HG03139 (cell line): ENCODE results near the gene ZPLD1.

Experiments used
- ATAC-seq: cut with Tn5 transposase; IDR thresholded peaks from one replicate; pipeline ENCODE4 v1.9.1; 2021; ENCODE audit not compliant: unreplicated experiment

ZPLD1 gene

DNA sequence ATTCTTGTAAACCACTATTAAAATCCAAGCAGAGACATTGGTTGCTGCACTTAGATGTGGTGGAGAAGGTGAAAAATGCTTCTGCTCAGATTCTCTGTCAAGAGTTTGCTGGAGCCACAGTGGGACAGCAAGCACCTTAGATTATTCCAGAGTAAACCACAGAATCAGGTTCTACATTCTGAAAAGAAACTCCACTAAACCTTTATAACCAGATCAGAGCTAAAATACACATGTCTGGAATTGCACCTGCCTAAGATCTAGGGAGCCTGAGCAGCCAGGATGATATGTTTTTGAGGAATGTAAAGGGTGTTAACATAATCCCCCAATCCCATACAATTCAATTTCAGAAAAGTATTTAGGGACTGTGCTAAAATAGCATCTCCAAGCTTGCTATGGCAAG is at the start of gene ZPLD1:
ZPLD1 (plus strand) TSS at position 301 of the 400 bp plus-strand sequence. CDS start 3,473 bp downstream, outside the sequence.
- ATAC-seq, result no peak

DNA sequence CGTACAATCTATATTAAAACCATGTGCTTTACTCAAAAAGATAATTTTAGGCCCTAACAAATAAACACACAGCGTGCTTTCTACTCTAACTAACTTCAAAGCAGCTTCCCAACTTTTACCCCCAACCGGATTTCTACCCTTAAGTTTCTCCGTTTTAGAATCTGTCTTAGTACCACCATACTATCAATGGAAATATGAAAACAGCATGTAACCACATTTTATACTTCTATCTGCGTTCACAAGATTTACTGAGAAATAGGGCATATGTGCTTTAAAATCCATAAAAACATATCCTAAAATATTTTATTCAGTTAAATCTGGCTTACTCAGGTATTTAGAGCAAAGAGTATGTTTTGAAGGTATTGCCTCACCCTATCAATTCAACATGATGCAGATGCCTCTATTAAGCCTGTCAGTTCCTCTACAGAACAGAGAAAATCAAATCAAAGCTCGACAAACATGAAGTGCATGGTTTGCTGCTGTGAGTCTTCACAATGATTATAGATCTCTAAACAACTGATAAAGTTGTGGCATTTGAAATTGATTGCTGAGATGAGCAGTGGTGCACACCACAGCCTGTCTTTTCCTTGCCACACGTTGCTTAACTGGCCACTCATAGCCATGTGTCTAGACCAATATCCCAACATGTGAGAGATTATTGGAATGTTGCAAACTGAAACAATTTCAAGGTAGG is 44.5 kb upstream of the ZPLD1 start:
- no peak for ATAC-seq

DNA sequence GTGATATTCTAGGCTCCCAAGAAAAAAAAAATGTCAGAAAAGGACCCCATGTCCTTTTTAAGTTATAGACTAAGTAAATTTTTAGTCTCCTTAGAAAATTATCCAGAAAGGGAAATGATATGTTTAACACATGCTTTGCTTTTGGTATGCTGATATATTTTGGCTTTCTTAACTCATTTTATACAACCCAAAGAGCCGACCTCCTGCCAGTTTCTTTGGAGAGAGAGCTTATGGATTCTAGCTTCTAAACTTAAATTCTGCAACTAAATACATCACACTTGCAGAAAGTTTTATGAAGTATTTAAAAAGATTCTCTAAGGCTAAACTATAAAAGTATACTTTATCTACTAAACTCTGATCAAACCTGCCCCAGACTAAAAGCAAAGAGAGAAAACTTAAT is 43.9 kb upstream of the ZPLD1 start:
- no peak for ATAC-seq

DNA sequence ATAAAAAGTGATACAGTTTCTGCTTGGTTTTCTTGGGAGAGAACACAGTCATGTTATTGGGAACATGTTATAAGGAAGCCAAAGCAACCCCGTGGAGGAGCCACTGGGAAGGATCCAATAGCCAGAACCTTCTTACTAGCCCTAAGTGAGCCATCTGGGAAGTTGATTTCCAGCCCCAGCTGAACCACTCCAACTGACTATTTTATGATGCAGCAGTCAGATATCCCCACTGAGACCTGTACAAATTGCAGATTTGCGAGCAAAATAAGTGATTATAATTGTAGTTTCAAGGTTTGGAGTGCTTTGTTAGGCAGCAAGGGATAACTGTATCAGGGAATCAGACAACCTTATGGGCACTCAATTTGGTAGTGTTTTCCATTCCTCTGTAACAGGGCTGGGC is 43.3 kb upstream of the ZPLD1 start:
- ATAC-seq, result no peak

DNA sequence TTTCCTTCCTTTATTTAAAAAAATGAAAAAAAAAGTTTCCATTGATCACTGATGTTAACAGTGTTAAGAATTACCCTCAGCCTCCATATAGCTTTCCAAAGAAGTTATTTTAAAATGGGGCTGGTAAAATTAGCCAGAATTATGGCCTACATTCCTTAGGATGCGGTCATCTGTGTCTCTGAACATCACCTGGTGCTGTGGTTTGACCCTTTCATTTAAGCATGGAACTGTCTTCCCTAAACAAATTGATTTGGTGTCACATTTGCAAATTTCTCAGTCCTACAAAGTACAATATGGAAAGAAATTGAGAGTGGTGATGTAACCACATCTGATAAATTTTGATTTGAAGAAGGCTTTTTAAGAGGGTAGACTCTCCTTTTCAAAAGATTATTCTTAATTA is 40.3 kb upstream of the ZPLD1 start:
- ATAC-seq, result no peak

DNA sequence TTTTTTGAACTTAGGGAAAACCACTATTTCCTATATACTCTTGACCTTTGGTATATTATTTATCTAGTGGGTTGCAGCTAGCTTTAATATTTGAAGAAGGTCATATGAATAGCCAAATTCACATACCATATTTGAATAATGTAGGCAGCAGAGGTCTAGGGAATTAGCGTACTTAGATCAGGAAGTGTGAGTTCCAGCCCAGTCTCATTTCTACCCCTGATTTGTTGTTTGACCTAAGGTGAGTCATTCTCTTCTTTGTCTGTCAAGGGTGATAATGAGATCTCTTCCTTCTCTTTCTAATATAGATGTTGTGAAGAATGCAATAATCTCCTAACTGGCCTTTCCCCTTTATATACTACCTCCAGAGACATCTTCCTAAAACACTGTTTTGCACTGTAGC is 36.6 kb upstream of the ZPLD1 start:
- no peak for ATAC-seq

DNA sequence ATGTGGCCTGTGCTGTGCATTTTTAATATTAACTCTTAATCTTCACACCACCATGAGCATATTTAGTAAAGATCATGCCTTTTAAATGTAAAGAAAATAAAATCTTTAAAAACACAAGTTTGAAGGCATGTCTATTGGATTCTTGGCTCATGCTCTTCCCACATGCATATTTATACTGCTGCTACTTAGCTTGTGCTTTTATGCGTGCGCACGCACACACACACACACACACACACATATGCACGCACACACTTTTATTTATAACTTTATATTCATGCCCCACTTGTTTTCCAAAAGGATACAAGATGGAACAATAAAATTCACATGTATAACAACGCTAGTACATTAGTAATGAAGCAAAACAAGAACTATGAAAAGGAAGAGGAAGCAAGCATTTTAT is 36.1 kb upstream of the ZPLD1 start:
- no peak for ATAC-seq

DNA sequence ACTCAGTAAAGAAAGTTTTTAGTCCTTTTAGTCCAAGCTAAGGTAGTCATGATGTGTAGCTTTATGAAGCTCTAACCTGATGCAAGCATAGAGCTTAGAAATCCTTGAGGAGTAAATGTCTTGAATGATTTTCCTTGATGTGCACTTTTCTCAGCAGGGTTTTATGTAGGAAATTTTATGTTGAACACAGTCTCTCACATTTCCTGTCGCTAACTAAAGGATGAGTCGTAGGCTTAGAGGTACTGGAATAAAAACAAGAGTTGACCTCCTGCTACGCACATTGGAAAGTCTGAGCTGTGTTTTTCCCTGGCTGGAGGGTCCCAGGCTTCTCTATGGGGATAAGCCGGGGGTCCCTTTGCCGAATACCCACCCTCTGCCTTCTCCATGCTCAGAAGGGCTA is 34.7 kb upstream of the ZPLD1 start:
- no peak for ATAC-seq

DNA sequence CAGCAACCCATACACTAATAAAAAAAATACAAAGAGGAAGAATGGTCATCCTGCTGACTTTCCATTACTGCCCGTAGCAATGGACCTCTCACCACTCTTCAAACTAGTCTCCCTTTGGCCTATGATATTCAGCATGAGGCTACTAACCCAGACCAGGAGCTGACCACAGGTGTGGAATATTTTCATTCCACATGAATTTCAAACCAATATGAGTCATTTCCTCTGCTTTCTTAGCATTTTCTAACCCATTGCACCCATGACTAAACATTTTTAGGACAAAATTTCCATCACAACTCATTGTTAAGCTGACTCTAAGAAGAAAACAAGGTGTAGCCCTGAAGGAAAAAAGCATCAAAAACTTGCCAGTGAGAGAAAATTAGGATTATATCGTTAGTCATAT is 34.0 kb upstream of the ZPLD1 start:
- ATAC-seq, result no peak

DNA sequence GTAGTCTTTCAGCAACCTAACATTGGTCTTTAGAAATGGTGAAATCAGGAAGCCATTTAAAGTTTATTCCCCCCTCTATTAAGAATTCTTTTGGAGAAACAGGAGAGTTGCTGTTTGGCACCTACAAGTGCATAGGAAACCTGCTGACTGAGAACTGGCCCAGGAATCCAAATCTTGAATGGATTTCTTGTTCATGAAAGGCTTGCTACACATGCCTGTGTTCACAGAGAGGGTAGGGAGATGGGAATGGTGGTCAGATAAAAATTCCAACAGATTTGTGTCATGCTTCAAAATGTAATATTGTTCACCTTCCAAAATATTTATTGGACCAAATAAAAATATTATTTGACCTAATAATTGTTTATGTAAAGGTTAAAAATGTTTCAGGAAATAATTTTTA is 24.2 kb upstream of the ZPLD1 start:
- ATAC-seq, result no peak

DNA sequence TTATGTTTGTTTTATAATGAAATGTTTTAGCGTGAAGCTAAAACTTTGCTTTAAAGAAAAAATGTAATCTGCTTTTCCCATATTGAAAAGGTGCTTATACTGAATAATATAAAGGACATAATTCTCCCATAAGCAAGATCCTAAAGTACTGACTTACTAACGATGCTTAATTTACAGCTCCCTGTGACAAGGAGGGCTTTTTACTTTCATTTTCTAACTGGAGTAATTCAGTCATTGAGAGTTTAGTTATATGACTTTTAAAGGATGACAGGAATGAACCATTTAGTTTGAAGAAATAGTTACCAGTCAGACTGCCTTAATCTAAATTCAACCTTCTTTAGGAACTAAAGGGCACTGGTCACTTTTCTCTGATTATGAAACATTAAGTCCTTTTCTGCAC is 19.3 kb upstream of the ZPLD1 start:
- ATAC-seq, result no peak

DNA sequence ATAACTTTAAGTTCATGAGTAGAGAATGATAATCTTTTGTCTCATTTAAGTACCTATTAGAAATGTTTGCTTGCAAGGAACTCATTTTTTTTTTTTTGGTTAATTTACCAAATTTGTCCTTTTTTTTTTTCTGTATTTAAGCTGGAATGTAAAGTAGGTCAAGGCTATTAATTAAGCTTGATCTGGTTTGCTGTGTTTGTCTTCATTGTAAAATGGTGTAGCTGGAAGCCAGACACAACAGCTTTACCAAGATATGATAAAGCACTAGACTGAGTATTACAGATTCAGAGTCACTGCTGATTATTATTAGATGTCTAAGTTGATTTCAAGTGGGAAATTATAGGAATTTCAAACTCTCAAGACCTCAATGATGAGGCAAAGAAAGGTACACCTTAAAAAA is 15.0 kb upstream of the ZPLD1 start:
- no peak for ATAC-seq

DNA sequence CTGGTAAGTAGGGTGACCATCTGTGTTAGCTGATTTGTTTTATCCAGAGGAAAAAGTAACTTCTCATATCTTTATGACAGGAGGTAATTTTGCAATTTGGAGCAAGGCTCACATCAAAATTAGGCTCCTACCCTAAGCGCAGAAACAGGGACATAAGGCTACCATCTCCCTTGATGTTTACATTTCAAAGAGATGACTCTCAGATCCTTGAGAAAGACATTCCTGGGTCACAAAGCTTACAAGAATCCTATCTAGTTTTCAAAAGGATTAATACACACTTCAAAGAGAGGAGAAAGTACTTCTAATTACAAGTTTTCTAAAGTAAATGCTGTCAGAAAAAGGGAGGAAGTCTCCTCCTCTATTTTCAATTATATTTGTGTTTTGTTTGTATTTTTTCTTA is 7.0 kb downstream of the ZPLD1 start:
- no peak for ATAC-seq

DNA sequence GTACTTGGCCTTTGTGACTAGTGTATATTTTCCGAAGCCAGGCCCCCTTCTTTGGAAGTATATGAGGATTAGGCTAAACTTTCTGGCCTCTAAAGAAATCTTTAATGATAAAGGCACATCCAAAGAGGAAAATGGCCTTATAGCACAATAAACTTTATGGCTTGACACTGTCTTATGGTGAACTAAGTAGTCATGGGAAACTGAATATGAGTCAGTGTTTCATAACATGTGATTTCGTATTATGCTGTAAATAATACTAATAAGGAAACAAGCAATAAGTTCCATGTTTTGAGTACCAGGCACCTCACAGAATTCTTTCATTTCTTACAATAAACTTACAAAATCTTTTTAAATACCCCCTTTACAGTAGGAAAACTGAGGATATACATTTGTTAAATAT is 8.2 kb downstream of the ZPLD1 start:
- ATAC-seq, result no peak

DNA sequence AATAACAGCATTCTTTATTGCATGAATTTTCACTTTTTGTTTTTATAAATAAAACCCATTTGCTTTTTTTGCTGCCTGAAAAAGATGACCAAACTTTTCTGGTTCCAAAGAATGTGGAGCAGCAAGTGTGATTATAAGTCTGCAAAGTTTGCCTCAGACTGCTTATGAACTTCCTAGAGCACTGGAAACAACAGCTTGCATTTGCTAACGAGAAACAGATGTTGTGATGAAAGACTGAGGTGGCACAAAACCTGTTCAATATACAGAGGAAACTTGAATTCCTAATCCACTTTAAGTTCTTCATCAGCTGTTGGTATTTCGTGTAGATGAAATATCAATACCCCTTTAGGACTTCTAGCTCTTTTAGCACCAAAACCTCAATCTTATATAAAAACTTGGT is 9.3 kb downstream of the ZPLD1 start:
- no peak for ATAC-seq

DNA sequence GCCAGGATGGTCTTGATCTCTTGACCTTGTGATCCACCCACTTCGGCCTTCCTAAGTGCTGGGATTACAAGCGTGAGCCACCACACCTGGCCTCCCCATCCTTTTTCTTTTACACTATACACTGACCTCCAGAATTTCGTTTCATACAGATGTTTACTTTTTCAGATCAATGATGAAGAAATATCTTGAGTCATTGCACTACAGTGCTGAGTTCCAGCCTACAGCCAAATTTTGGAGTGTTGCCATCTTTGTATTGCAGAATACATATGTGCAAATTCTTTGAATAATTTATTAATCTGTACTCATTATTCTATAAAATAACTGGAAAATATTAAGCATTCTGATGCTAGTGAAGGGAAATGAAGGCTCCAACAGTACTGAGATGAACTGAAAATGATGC is 12.5 kb downstream of the ZPLD1 start:
- ATAC-seq, result no peak

DNA sequence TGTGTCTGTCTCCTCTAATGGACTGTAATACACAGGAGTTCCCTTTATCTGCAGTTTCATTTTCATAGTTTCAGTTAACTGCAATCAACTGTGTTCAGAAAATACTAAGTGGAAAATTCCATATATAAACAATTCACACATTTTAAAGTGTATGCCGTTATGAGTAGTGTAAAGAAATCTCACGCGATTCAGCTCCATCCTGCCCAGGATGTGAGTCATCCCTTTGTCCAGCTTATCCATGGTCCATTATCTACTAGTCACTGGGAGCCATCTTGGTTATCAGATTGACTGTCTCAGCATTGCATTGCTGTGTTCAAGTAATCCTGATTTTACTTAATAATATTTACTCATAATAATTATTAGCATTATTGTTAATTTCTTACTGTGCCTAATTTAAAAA is 14.5 kb downstream of the ZPLD1 start:
- no peak for ATAC-seq

DNA sequence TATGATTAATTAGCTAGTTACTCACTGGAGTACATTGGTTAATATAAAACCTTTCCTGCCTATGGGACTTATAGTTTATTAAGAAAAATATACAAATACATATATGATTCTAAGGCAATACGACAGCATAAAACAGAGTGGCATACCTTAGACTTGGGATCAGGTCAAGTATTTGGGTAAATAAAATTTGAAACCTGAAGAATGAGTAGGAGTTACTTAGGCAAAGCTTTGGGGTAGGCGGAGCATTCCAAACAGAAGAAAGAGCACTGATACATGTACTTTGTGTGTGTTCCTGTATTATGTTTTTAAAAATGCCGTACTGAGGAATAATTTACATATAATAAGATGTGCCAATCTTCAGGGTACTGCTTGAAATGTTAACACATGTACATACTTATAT is 15.1 kb downstream of the ZPLD1 start:
- ATAC-seq, result no peak

DNA sequence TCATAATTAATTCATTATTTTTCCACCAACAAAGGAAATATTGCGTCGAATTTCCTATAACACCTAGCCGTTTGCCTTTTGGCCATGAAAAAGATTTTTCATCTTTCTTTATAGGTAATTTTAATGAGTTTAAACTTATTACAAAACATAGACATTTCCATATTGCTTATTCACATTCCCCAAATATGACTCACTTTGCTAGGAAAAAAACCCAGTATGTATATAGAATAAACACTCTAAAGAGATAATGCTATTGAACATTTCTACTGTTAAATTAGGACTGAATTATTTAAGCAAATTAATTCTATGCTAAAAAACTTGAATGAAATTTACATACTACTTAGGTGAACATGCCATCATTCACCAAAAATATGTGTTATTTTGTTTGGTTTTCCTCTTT is 16.2 kb downstream of the ZPLD1 start:
- no peak for ATAC-seq

DNA sequence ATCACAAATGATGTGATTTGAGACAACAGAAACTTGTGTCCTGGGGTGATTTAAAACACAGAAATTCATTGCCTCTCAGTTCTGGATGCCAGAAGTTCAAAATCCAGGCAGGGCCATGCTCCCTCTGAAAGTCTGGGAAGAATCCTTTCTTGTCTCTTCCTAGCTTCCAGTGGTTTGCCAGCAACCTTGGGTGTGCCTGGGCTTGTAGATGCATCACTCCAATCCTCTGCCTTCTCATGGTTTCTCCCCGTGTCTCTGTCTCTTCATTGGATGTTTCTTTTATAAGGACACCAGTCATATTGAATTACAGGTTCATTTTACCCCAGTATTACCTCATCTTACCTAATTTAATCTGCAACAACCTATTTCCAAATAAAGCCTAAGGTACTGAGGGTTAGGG is 16.7 kb downstream of the ZPLD1 start:
- no peak for ATAC-seq

DNA sequence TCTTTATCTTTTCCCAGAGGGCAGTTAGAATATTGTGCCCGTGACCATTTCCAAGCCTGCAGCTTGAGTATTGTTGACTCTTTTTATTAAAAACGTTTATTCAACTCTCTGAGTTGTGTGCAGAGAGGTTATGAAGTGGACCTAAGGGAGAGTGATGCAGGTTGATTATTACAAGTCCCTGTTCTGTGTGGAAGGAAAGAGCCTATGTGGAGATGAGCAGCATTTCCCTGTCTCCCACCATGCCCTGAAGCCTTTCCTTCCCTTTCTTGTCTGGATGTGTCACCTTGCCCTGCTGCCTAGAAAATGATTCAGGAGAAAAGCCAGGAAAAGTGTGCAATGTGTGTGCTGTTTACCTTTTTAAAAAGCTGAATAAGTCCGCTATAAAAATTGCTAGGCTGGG is 19.4 kb downstream of the ZPLD1 start:
- no peak for ATAC-seq

DNA sequence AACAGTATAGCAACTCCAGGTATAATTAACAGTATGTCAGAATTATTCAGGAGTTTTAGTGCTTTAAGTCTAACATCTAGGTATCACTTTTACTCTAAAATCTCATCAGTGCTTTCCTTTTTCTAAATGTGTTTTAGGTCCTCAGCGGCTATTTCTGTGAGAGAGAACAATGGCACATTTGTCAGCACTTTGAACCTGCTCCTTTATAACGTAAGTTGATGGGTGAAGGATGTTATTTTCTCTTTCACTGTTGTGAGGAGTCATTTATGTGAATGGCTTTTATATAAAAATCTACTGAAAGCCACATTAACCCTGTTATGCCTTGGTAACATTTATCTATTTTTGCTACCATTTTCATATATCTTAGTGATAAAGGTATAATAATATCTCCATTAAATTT is 22.8 kb downstream of the ZPLD1 start:
- no peak for ATAC-seq

DNA sequence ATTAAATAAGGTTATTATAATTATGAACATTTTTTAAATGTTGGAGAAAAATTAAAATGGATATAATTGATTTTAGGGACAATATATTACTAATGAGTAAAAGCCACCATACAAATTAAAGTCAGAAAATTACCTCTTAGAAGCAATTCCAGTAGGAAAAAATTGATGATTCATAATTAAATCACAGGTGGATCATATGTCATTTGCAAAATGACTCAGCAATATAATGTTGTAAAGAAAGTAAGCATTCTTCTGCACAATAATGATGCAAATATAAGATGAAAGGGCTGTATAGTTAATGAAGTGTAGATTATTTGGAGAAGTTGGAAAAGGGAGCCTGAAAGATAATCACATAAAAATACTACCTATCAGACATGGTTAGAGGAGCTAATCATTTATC is 25.8 kb downstream of the ZPLD1 start:
- no peak for ATAC-seq

DNA sequence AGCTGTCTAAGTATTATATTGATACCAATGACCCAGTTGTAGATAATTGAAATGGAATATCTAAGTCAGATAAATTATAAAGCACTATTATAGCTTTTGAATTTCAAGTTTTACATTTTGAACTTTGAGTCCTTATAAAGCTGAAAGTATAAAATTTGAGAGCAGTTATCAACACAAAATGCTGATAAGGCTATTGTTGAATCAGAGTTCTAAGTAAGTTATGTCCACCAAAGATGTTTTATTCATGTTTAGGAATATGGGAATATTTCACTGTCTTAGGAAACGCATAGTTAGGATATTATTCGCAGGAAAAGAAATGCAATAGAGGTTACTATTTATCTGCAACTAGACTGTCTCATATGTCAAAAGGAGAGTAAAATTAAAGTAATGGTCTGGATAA is 29.4 kb downstream of the ZPLD1 start:
- no peak for ATAC-seq
